ENCODE measurements around the gene TBRG1.

Gene TBRG1

DNA sequence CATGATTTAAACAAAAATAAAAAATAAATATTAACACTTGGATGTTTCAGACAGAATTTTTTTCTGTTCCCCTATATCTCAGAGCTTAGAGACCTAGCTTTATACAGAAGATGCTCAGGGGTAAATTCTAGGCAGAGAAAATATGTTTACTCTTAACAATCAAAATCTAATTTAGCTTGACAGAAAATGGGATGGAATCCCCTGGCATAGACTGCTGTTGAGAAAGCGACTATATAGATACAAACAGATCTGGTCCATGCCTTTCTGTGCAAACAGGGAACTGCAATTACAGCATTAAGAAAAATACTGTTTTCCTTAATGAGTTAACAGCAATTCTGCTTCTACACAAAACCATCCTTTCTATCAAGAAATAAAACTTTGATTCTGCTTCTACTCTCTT, 36.3 kb downstream of the TBRG1 start:
- DNase-seq (ENCODE audit: low spot score) (no peak), FAIRE-seq (no peak)

GRCh38 chr11:124661553-124661952, 38.9 kb downstream of the TBRG1 start:
- no peak for FAIRE-seq

GRCh38 chr11:124662106-124662505, 39.4 kb downstream of the TBRG1 start:
- no peak for FAIRE-seq

More at GRCh38 chr11:124661553-124661952, 38.9 kb downstream of the TBRG1 start:
- DNase-seq (ENCODE audit: low spot score): no peak

DNA sequence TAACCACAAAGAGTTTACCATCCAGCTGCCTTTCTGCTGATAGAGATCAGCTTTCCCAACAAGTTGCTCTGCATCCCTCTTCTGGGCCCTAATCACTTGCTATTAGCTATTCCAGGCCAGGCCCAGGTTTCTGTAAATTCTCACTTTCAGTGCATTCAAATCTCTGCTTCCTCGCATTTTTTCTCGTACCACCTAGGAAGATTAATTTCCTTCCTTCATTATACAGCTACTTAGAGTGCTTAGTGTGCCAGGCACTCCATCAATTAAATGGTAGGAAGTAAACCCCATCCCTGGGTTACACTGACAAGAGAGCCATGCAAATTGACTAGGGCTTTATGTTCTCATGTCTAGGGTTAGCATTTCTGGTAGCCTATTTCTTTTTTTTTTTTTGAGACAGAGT, 41.2 kb downstream of the TBRG1 start:
- DNase-seq (ENCODE audit: low spot score): no peak
- no peak for FAIRE-seq

More at GRCh38 chr11:124662106-124662505, 39.4 kb downstream of the TBRG1 start:
- no peak for DNase-seq (ENCODE audit: low spot score)

- FAIRE-seq (no peak), DNase-seq (ENCODE audit: low spot score) (no peak)
Measured at GRCh38 chr11:124667601-124668000, 44.9 kb downstream of the TBRG1 start.

DNA sequence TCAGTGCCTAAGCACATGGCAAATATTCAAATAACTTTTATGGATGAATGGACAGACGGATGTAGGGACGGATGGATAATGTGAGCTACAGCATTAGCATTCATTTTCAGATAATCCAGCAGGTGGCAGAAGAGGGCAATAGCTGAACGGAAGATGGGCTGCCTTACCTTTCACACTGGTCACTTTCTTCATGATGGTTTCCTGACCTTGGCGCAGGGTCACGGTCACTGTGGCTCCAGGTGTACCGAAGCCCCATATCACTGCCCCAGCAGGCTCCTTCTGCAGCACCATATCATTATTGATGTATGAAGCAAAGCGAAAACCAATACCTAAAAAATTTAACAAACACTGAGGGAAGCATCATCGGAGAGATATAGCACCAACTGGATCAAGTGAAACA, 46.5 kb downstream of the TBRG1 start:
- FAIRE-seq (no peak), DNase-seq (ENCODE audit: low spot score) (peak; percentile 39)

GRCh38 chr11:124670732-124671131, 48.1 kb downstream of the TBRG1 start:
- FAIRE-seq (no peak), DNase-seq (ENCODE audit: low spot score) (no peak)

DNA sequence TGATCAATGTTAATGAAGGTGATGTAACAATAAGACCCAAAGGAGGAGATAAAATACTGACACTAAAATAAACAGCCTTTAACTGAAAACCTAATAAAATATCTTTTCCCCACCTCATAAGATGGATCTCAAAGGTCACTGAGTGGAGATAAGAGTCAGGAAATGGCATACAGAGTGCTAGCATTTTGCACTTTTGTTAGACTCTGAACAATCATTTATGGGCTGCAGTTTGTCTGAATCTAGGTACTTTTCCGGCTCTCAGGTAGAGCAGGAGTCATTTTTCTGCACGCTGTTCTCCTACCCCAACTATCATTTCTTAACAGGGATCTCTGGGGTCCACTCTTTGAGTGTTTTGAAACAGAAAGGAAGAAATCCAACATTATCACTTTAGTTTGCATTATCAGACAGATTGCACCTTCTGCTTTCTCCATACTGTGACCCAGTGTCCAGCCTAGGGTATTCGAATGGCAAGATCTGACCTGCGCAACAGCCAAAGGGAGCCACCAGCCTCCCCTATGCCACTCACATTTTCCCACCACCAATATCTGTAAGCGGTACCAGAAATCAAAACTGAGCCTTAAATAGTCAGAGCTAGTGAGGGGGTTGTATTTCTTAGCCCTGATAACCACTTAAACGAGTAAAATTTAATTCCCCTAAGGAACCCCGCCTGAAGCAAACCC, 50.0 kb downstream of the TBRG1 start:
- DNase-seq (ENCODE audit: low spot score) (no peak), FAIRE-seq (no peak)

DNA sequence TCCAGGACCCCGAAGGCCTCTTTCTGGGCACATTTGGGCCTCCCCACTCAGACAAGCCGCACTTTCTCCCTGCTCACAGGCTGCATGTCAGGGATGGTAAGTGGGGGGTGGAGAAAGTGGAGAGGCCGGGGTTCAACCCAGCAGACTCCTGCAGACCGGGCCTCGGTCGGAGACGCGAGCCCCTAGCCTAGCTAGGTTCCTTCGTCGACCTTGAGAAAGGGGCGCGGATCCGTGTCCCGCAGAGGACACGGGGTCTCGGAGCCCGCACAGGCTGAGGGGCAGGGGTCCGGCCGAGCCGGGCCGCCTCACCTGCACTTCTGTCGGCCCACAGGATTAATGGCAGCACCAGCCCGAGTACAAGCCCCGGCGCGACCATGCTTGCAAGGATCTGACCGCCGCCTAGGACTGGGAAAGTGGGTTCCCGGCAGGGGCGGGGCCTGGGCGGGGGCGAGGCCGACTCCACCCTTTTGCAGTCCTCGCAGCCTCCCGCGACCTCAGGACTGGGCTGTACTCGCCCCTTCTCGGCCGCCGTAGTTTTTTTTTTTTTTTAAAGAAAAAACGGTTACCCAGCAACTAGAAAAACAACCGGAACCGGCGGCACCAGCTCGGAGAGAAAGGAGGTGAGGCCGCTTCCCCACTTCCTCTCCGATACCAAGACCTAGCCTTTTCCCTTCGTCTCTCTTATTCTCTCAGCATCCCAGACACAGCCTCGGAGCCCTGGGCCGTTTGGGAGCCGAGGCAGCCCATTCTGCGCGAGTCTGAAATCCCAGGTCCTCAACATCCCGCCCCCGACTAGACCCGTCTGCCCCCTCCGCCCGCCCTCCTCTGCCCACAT, 50.9 kb downstream of the TBRG1 start, which contains the start of the genes SIAE and SPA17:
Gene SIAE (minus strand): TSS at position 407 of the 835 bp plus-strand sequence. CDS start 31 bp downstream, at position 376.
Gene SPA17 (plus strand): TSS at position 572 of the 835 bp plus-strand sequence. CDS start 1,361 bp downstream, outside the sequence.
- DNase-seq (ENCODE audit: low spot score) (peak; percentile 92), FAIRE-seq (no peak)

GRCh38 chr11:124674168-124674517, 51.5 kb downstream of the TBRG1 start:
- peak; percentile 10 for DNase-seq (ENCODE audit: low spot score)
- FAIRE-seq: no peak

DNA sequence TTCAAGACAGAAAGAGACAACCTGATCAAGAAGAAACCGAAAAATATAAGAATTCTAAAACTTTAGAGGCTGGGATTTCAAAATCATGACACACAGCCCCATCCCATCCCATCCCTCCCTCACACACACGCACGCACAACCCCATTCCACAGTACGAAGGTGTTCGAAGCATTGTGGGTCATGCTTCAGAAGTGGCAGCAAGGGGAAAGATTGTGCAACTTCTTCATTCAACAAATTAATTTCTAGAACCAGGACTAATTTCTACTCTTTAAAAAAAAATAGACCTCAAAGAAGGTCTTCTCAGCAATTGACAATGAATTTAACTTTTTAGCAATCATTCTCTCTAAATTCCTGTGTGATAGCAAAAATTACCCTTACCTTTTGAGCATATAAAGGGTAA, 51.9 kb downstream of the TBRG1 start:
- no peak for FAIRE-seq
- DNase-seq (ENCODE audit: low spot score): peak; percentile 8

GRCh38 chr11:124676386-124676785, 53.7 kb downstream of the TBRG1 start:
- DNase-seq (ENCODE audit: low spot score) (no peak), FAIRE-seq (no peak)

DNA sequence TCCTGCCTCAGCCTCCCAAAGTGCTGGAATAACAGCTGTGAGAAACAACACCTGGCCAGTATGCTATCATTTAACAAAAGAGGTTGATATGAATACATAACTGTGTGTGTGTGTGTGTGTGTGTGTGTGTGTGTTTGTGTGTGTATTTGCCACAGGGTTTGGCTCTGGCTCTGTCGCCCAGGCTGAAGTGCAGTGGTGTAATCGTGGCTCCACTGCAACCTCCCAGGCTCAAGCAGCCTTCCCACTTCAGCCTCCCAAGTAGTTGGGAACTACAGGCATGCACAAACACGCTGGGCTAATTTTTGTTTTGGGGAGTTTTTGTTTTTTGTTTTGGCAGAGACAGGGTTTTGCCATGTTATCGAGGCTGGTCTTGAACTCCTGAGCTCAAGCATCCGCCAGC, 55.8 kb downstream of the TBRG1 start:
- DNase-seq (ENCODE audit: low spot score): no peak
- FAIRE-seq: no peak

DNA sequence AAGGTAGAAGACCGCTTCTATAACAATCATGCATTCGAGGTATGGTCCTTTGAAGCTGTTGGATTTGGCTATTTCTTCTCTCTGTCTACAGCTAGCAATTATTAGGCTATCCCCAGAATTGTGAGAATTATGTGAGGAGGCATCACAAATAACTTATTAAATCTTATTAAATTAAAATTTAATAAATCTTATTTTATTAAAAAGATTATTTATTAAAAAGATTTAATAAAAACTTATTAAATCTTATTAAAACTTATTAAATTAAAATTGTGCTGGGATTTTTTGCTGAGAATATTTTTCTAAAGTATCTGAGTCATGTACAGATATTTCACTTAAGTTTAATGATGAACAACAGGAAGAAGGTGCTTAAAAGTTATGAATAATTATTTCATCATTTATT, 58.8 kb downstream of the TBRG1 start:
- FAIRE-seq (no peak), DNase-seq (ENCODE audit: low spot score) (no peak)

DNA sequence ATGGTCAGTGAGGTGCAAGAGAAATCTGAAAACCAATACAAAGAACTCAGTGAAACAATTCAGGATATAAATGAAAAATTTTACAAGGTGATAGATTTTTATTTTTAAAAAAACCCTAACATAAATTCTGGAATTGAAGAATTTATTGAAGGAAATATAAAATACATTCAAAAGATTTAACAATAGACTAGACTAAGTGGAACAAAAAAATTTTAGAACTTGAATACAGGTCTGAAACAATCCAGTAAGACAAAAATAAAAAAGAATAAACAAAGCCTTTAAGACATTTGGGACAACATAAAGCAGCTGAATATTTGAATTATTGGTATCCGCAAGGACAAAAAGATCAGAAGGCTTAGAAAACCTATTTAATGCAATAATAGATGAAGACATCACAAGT, 59.8 kb downstream of the TBRG1 start:
- FAIRE-seq: no peak
- DNase-seq (ENCODE audit: low spot score): no peak
